ENCODE results near the gene IFI30. TPM values are rescaled to one million over a fixed set of nuclear protein-coding genes. Genes with fewer than 3 reads are reported as not detected.
A peak's percentile ranks its signal among the peaks of the same experiment; 100 is the strongest.

IFI30 gene
- total RNA-seq, 1 experiment from 2014 or later: 23.6 TPM

DNA sequence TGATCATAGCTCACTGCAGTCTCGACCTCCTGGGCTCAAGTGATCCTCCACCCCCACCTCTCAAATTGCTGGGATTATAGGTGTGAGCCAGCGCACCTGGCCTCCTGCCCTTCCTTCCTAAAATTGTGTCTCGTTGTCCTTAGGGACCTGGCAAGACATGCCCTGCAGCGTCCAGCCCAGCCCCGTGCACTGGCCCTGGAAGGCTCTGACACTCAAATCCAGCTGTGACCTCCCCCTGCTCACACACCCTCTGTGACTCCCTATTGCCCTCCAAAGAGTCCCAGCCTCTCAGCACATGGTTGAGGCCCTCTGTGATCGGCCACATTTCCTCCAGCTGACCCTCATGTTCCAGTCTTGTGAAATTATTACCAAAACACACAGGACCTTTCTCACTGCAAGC lies 24.3 kb downstream of the IFI30 start:
- Histone ChIP-seq H3K9ac (ENCODE audit: extremely low read depth, insufficient read length, low read length) (no peak overlapping the region), H3T11ph (ENCODE audit: low read length) (no peak overlapping the region), H3K4me2 (ENCODE audit: insufficient read depth, insufficient read length, low read length) (no peak overlapping the region), H2AFZ (ENCODE audit: low read length) (no peak overlapping the region), H2AK5ac (ENCODE audit: insufficient read length, low read length) (no peak overlapping the region), H3K23me2 (ENCODE audit: insufficient read length, low read depth, low read length, poor library complexity, severe bottlenecking) (peaks cover 8% of the 10 kb centered on the region), H4K20me1 (ENCODE audit: control insufficient read depth, insufficient read depth, insufficient read length) (no peaks in the 10 kb centered on the region), H3K79me1 (ENCODE audit: insufficient read depth, low read depth, low read length, poor library complexity, severe bottlenecking) (peaks cover 6% of the 10 kb centered on the region), H3K4ac (ENCODE audit: low read depth, low read length) (no peak overlapping the region), H4K91ac (ENCODE audit: insufficient read length, low read depth, low read length) (no peak overlapping the region), H2BK15ac (ENCODE audit: low read depth, low read length) (no peak overlapping the region), H4K8ac (replicated peaks; ENCODE audit: insufficient read length, low read depth, low read length) (no peak overlapping the region), H3K56ac (ENCODE audit: insufficient read length, low read depth, low read length) (no peak overlapping the region), H3K9me3 (ENCODE audit: control insufficient read depth, low read depth, low read length) (no peaks in the 10 kb centered on the region), H2BK120ac (ENCODE audit: low read depth, low read length, poor library complexity, severe bottlenecking) (no peak overlapping the region), H3K14ac (ENCODE audit: insufficient read depth, low read length) (no peak overlapping the region), H2BK12ac (ENCODE audit: insufficient read length, low read depth, low read length) (no peak overlapping the region), H3K18ac (ENCODE audit: insufficient read length, low read depth, low read length) (no peak overlapping the region), H3K4me1 (ENCODE audit: insufficient read depth, low read length) (no peaks in the 10 kb centered on the region; the same call in 1 of the 2 replicates), H4K5ac (ENCODE audit: insufficient read length, low read depth, low read length) (no peak overlapping the region), H3K23ac (ENCODE audit: insufficient read length, low read depth, low read length) (no peak overlapping the region), H3K27me3 (ENCODE audit: insufficient read depth, low read length) (no peaks in the 10 kb centered on the region), H3K27ac (ENCODE audit: insufficient read length, low read depth, low read length) (no peak overlapping the region), H3K79me2 (ENCODE audit: insufficient read depth, low read length) (peaks cover 2% of the 10 kb centered on the region; the same call in 1 of the 2 replicates), H2BK5ac (ENCODE audit: insufficient read length, low read length) (no peak overlapping the region), H2BK20ac (ENCODE audit: low read depth, low read length, poor library complexity, severe bottlenecking) (no peak overlapping the region)
- no peak overlapping the region for H3K4me3 Mint-ChIP-seq
- WGBS (ENCODE audit: extremely low coverage, insufficient read length, low lambda C conversion rate): no CpG with 5 or more reads among the region's 6 CpGs
- H3K9me3 Mint-ChIP-seq: no peaks in the 10 kb centered on the region
- DNase-seq: no peak
- TF ChIP-seq, protein P1, sequence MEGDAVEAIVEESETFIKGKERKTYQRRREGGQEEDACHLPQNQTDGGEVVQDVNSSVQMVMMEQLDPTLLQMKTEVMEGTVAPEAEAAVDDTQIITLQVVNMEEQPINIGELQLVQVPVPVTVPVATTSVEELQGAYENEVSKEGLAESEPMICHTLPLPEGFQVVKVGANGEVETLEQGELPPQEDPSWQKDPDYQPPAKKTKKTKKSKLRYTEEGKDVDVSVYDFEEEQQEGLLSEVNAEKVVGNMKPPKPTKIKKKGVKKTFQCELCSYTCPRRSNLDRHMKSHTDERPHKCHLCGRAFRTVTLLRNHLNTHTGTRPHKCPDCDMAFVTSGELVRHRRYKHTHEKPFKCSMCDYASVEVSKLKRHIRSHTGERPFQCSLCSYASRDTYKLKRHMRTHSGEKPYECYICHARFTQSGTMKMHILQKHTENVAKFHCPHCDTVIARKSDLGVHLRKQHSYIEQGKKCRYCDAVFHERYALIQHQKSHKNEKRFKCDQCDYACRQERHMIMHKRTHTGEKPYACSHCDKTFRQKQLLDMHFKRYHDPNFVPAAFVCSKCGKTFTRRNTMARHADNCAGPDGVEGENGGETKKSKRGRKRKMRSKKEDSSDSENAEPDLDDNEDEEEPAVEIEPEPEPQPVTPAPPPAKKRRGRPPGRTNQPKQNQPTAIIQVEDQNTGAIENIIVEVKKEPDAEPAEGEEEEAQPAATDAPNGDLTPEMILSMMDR (conservative IDR thresholded peaks at IDR 0.05): no peak
- peak overlapping the region in 2 of 3 experiments; percentile 24 to 61; a peak in 1 of 7 replicates for H3K27ac Mint-ChIP-seq
- no peaks in the 10 kb centered on the region; the same call in 1 of the 2 replicates for H3K27me3 Mint-ChIP-seq (ENCODE audit: low read depth)
- H3K4me1 Mint-ChIP-seq: peaks cover 10 to 16% of the 10 kb centered on the region in 2 experiments
- peaks cover 24 to 53% (median 46%) of the 10 kb centered on the region in 3 experiments for H3K36me3 Mint-ChIP-seq (ENCODE audit: insufficient read depth in 1 of 3, low read depth in 3 of 3)
